Measurements from ENCODE around the gene CASP3.
"Not testable (repeated sequence)": the region's sequence is repeated elsewhere in the genome, so short reads cannot be mapped to it uniquely, and the experiment has no call there.

Gene CASP3

GRCh38 chr4:184662236-184662635 is 13.0 kb upstream of the CASP3 start:
- DNase-seq (ENCODE audit: low spot score), result no peak

- DNase-seq (ENCODE audit: low spot score), result no peak
Observed at GRCh38 chr4:184660978-184661377, 11.7 kb upstream of the CASP3 start.

- not testable (repeated sequence) for DNase-seq (ENCODE audit: low spot score)
Observed at GRCh38 chr4:184657820-184658219, 8.6 kb upstream of the CASP3 start.

- DNase-seq (ENCODE audit: low spot score), result no peak
Observed at GRCh38 chr4:184657144-184657543, 7.9 kb upstream of the CASP3 start.

GRCh38 chr4:184655889-184656869 is 6.9 kb upstream of the CASP3 start:
- DNase-seq (ENCODE audit: low spot score), result no peak

GRCh38 chr4:184653650-184654049 is 4.4 kb upstream of the CASP3 start:
- no peak for DNase-seq (ENCODE audit: low spot score)

GRCh38 chr4:184652681-184653080 is 3.4 kb upstream of the CASP3 start:
- not testable (repeated sequence) for DNase-seq (ENCODE audit: low spot score)

GRCh38 chr4:184651899-184652298 is 2.7 kb upstream of the CASP3 start:
- no peak for DNase-seq (ENCODE audit: low spot score)

GRCh38 chr4:184649971-184650855 is 966 bp upstream of the CASP3 start:
- DNase-seq (ENCODE audit: low spot score), result no peak

GRCh38 chr4:184648313-184649025 is 778 bp downstream of the CASP3 start:
- no peak for DNase-seq (ENCODE audit: low spot score)

GRCh38 chr4:184648054-184648312 is 1.3 kb downstream of the CASP3 start:
- no peak for DNase-seq (ENCODE audit: low spot score)

GRCh38 chr4:184647266-184648053 is 1.8 kb downstream of the CASP3 start:
- DNase-seq (ENCODE audit: low spot score), result no peak

- no peak for DNase-seq (ENCODE audit: low spot score)
Observed at GRCh38 chr4:184645904-184646610, 3.2 kb downstream of the CASP3 start.

GRCh38 chr4:184644553-184645307 is 4.5 kb downstream of the CASP3 start:
- no peak for DNase-seq (ENCODE audit: low spot score)

- no peak for DNase-seq (ENCODE audit: low spot score)
Observed at GRCh38 chr4:184643731-184644130, 5.5 kb downstream of the CASP3 start.

- no peak for DNase-seq (ENCODE audit: low spot score)
Observed at GRCh38 chr4:184641451-184641850, 7.8 kb downstream of the CASP3 start.

GRCh38 chr4:184641022-184641421 is 8.2 kb downstream of the CASP3 start:
- no peak for DNase-seq (ENCODE audit: low spot score)

GRCh38 chr4:184636897-184637296 is 12.3 kb downstream of the CASP3 start:
- DNase-seq (ENCODE audit: low spot score), result no peak

- no peak for DNase-seq (ENCODE audit: low spot score)
Observed at GRCh38 chr4:184636144-184636543, 13.1 kb downstream of the CASP3 start.

GRCh38 chr4:184635381-184635780 is 13.9 kb downstream of the CASP3 start:
- no peak for DNase-seq (ENCODE audit: low spot score)

Data from HuH-7 (cell line).